Adrenal gland (tissue), 5 donors: ENCODE data around the gene CXXC5.

ENCODE experiments used
- CTCF ChIP-seq, 6 experiments: fragments of 450-650 bp in 4 of 6; fragments of 200-600 bp in 2 of 6; sonication (generic) in 1 of 6; IDR thresholded peaks; 1 replicate in 5 of 6; 2 replicates in 1 of 6; pipeline versions ENCODE4 v1.5.1 to v1.8.0; 2016 to 2021; ENCODE audit warnings: antibody characterized with exemption in 6 of 6, mild to moderate bottlenecking in 2 of 6, moderate library complexity in 1 of 6
- POLR2A ChIP-seq, 2 donors: fragments of 450-650 bp; IDR thresholded peaks; one replicate each; pipeline ENCODE4 v1.6.1; 2017; ENCODE audit warnings: antibody characterized with exemption in 2 of 2, mild to moderate bottlenecking in 2 of 2, moderate library complexity in 1 of 2
- donor health status: DM: no; HTN: no; CAD: no.

- TF ChIP-seq POLR2A (IDR thresholded peaks at IDR 0.05) (no peak), CTCF (IDR thresholded peaks at IDR 0.05) (no peak)
Measured at GRCh38 chr5:139723986-139724587, 75.9 kb downstream of the CXXC5 start.
